GM19455 (cell line): Measurements from ENCODE around the gene KEL.

Source experiments
- ATAC-seq: cut with Tn5 transposase; IDR thresholded peaks from one replicate; pipeline ENCODE4 v1.9.1; 2021; ENCODE audit not compliant: unreplicated experiment

Gene KEL

GRCh38 chr7:142899661-142900060, 62.5 kb downstream of the KEL start:
- no peak for ATAC-seq

DNA sequence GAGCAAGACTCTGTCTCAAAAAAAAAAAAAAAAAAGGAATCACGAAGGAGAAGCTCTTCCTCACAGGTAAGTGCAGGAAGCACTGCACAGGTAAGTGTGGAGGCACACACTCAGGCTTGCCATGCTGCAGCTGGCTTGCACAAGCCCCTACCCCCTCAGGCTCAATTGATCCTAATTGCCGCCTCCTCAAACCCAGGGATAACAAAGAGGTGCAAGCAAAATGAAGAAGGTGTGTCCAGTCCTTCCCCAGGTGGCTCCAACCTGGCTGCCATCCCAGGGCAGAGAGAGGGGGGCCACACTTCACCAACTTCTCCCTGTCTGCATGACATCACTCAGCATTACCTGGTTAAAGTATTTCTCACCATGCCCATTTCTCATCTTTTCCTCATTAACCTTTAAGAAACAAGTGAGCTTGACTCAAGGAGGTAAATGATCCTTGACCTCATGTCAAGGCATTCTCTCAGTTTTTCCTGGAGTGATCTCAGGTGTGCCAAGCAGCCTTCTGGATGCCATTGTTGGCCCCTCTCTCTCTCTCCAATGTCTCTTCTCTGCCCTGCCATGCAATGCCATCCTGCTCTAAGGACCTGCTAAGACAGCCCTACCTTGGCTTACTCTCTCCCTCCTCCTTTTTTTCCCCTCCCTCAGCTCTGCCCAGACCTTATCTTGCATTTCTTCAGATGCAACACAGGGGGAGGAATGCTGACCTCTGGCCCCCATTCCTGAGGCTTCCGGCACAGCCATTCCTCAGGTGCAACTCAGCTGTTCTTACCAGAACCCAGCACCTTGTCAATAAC, 63.6 kb downstream of the KEL start:
- ATAC-seq: no peak

- no peak for ATAC-seq
Measured at GRCh38 chr7:142897691-142898090, 64.5 kb downstream of the KEL start.

DNA sequence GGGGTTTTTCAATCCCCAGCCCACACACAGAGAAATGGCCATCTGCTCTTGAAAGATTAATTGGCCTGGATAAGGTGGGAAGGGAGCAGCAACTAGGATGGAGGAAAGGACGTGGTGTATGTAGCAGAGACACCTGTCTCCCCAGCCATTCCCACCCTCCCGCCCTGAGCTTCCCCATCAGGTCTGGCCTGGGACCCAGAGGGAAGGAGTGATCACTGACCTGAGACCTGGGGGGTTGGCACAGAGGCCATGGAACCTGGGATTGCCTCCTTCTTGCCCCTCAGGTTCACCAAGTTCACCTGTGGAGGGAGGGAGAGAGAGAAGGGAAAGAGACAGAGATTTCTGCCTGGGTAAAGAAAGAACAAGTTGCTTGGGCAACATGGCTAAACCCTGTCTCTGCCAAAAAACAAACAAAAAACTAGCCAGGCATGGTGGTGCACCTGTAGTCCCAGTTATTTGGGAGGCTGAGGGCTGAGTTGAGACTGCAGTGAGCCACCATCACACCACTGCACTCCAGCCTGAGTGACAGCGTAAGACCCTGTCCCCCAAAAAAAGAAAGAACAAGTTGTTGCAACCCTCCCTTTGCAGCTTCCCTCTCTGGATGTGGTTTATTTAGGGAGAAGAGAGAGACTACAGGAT, 65.3 kb downstream of the KEL start:
- no peak for ATAC-seq

GRCh38 chr7:142896151-142896550, 66.0 kb downstream of the KEL start:
- no peak for ATAC-seq

GRCh38 chr7:142894985-142895593, 67.1 kb downstream of the KEL start:
- ATAC-seq: no peak

GRCh38 chr7:142894112-142894984, 67.8 kb downstream of the KEL start:
- ATAC-seq: no peak

DNA sequence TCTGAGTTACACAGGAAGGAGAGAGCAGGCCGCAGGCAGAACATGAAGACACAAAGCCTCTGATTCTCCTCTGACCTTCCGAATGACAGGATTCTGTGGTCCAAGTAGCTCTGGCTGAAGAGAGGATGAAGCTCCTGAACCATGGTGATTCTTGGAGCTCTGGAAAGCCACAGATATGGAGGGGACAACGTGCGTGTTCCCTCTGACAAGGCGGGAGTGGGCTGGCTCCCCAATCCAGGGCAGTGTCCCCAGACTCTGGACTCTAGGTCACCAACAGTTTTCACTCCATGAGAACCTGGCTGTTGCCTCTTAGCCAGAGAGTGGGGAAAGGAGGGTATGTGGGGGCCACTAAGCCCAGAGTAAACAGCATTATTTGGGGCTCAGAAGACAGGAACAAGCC, 69.2 kb downstream of the KEL start:
- no peak for ATAC-seq

- no peak for ATAC-seq
Measured at GRCh38 chr7:142891490-142892082, 70.6 kb downstream of the KEL start.
